SH-SY5Y (cell line): ENCODE measurements around the gene RPS6KB1.

Experiments
- GATA2 ChIP-seq: IDR thresholded peaks from 2 replicates; pipeline ENCODE4 v1.6.1; 2011; ENCODE audit warnings: mild to moderate bottlenecking, low read depth, low read length
- GATA3 ChIP-seq: IDR thresholded peaks from 2 replicates; pipeline ENCODE4 v1.6.1; 2011; ENCODE audit warnings: low read depth, mild to moderate bottlenecking, low read length, moderate library complexity

GRCh38 chr17:59869941-59870218 is 23.0 kb upstream of the RPS6KB1 start:
- no peak for TF ChIP-seq GATA3
- TF ChIP-seq GATA2, result no peak
